Superior temporal gyrus (tissue), 1 donor: Measurements from ENCODE around the gene UCN3.
"Not testable (repeated sequence)": the region's sequence is repeated elsewhere in the genome, so short reads cannot be mapped to it uniquely, and the experiment has no call there.

ENCODE experiments used
- DNase-seq: peaks from one replicate; pipeline ENCODE4 v3.0.0-alpha.2; 2016; ENCODE audit errors: extremely low spot score

Gene UCN3

DNA sequence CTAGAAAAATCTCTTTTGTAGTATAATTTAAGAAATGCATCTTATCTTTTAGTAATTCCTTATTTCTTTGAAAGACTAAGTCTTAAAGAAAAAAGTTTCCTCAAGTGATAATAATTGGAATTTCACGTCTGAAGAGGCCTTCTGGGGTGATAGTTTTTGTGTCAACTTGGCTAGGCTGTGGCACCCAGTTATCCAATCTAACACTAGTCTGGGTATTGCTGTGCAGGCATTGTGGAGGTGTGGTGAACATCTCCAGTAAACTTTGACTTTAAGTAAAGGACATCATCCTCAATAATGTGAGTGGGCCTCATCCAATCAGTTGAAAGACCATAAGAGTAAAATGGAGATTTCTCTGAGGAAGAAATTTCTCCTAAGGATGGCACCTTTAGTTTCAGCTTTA lies 42.2 kb downstream of the UCN3 start:
- no peak for DNase-seq

DNA sequence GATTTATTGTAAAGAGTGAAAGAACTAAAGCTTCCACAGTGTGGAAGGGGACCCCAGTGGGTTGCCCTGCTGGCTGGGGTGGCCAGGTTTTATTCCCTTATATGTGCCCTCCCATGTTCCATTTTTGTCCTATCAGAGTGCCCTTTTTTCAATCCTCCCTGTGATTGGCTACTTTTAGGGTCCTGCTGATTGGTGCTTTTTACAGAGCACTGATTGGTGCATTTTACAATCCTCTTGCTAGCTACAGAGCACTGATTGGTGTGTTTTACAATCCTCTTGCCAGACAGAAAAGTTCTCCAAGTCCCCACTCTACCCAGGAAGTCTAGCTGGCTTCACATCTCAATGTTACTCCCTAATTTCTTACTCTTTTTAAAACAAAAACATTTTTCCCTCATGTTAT lies 46.0 kb downstream of the UCN3 start:
- not testable (repeated sequence) for DNase-seq

DNA sequence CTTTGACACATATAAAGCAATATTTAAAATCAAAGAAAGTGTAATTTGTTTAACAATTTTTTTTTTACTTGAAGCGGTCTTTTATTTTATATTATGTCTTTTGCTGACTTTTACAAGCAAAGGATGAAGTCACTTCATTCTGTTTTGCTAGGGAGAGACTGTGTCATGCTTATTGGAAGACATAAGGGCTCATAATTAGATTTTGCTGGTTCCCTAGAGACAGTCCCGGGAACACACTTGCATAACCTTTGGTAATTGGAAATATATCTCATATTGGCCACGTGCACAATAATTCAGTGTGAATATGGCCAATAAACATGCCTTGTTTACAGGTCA lies 47.1 kb downstream of the UCN3 start:
- DNase-seq = no peak

DNA sequence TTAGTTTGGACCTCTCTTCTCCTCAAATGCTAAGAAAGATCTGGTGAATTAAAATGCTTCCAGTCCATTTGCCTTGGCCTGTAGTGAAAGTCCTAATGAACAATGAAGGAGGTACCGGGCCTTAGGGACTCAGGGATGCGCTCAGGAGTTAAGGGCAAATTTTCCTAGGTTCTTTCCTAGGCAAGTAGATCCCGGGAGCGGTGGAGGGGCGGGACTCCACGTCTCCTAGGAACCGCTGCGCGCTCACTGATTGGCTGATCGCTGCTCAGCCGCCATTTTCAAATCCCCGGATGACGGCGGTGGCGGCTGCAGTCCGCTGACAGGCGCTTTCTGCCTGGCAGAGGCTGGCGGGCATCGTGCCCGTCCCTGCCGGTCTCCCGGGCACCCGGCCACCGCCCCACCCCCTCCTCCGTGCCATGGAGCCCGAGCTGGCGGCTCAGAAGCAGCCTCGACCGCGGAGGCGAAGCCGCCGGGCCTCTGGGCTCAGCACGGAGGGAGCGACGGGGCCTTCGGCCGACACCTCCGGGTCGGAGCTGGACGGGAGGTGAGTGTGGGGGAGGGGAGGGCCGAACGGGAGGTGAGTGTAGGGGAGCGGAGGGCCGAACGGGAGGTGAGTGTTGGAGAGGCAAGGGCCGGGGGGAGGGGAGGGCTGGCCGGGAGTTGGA lies 47.6 kb downstream of the UCN3 start, which contains the start of gene NET1:
TSS of gene NET1 (plus strand) at position 281 of the 665 bp plus-strand sequence. CDS start at position 417, 136 bp downstream.
- DNase-seq = peak; percentile 95

DNA sequence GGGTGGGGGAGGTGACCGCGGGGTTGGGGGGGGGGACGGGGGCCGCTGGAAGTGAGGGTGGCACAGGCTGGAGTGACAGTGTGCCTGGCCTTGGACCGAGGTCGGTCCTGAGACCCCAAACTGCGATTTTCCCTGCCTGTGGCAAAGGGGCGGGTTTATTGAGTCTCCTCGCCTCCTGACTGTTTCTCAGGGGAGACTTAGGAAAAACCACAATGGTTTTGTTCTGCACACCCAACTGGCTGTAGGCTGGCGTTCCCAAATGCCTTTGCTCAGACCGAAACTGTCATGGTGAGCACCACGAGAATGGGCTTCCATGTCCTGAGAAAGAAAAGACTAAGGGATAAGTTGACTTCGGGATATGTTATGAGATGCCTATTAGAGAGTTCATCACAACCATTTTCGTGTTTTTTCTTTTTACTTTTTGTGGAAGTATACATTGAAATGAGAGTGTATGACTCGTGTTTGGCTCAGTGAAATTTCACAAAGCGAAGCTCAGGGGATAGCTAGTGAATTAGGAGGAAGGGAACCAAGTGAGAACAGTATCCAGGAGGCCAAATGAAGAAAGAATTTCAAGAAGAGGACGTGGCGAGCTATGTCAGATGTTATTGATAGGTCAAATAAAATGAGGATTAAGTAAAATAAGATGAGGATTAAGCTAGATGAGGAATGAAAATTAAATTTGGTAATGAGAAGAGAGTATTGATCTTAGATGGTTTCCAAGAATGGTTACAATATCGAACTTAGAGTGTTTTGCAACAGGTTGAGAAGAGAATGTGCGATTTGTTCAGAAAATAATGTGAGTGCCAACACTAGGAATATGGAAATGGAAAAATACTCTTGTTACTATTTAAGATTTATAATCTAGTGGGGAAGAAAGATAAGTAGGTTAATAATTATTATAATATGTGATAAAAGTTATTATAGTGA lies 48.5 kb downstream of the UCN3 start:
- peak; percentile 63 for DNase-seq

DNA sequence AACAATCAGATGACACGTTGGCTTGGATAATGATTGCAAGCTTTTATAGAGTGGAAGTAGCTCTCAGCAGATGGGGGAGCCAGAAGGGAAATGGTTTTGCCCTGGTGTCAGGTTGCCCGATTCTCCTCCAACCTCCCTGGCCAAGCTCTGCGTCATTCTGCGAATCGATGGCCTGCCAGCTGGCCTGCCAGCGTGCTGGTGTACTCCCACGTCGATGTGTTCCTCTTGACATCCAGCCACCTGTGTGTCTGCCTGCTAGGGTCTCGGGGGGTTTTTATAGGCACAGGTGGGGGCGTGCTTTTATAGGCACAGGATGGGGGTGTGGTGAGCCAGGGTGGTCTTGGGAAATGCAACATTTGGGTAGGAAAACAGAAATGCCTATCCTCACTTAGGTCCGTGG lies 52.2 kb downstream of the UCN3 start:
- DNase-seq = no peak

DNA sequence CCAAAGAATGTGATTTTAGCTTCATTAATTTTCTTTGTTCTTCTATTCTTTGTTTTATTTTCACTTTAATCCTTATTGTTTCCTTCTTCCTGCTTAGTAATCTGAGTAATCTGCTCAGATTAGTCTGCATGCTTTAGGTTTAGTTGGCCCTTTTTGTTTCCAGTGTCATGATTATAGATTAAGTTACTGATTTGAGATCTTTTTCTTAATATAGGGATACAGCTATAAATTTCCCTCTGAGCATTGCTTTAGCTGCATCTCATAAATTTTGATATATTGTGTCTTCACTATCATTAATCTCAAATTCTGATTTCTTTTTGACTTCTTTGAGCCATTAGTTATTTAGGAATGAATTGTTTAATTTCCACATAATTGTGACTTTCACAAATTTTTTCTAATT lies 53.8 kb downstream of the UCN3 start:
- no peak for DNase-seq

DNA sequence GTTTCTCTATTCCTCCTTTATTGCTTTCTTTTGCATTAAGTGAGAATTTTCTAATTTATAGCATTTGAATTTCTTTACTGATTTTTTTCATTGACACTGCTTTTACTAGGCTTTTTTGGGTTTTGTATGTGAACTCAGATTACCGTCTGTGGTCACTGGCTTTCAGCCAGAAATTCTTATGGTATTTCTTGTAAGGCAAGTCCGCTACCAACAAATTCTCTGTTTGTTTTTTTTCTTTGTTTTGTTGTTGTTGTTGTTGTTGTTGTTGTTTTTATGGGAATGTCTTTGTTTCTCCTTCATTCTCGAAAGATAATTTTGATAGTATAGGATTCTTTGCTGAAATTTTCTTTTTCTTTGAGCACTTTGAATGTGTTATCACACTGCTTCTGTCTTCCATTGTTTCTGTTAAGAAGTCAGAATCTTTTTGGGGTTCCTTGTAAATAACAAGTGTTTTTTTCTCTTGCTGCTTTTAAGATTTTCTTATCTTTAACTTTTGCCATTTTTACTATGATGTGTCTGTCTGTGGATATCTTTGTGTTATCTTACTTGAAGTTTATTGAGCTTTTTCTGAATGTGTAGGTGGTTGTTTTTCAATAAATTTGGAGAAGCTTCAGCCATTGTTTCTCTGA lies 54.8 kb downstream of the UCN3 start:
- DNase-seq = no peak

DNA sequence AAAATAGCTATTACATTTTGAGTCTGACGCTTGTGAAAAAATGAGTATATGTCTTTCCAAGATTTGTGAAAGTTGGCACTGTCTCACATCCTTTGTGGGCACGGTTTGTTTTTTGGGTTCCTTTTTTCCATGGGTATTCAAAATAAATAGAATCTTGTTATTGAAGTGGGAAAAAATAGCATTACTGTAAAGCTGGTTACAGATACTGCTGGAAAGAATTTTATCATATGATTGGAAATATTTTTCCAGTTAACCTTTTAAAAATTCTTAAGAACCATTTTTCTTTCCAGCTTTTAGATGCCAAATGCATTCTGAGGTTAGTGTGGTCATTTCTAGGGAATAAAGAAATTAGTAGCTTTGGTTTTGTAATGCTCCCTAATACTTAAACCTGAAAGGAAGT lies 59.0 kb downstream of the UCN3 start:
- peak; percentile 24 for DNase-seq
